ENCODE results near the gene CTR9. TPM values are rescaled to one million over a fixed set of nuclear protein-coding genes. Genes with fewer than 3 reads are reported as not detected.

CTR9 gene
- total RNA-seq, 1 donor from 2014 or later, result 3.1 TPM

DNA sequence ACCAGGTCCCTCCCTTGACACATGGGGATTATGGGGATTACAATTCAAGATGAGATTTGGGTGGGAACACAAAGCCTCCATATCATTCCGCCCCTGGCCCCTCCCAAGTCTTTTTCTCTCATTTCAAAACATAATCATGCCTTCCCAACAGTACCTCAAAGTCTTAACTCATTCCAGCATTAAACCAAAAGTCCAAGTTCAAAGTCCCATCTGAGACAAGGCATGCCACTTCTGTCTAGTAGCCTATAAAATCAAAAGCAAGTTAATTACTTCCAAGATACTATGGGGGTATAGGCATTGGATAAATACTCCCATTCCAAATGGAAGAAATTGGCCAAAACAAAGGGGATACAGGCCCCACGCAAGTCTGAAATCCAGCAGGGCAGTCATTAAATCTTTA is 77.4 kb downstream of the CTR9 start:
- no peak overlapping the region for H3K27ac ChIP-seq
- H3K4me3 ChIP-seq, result no peak overlapping the region
- TF ChIP-seq, protein P1, sequence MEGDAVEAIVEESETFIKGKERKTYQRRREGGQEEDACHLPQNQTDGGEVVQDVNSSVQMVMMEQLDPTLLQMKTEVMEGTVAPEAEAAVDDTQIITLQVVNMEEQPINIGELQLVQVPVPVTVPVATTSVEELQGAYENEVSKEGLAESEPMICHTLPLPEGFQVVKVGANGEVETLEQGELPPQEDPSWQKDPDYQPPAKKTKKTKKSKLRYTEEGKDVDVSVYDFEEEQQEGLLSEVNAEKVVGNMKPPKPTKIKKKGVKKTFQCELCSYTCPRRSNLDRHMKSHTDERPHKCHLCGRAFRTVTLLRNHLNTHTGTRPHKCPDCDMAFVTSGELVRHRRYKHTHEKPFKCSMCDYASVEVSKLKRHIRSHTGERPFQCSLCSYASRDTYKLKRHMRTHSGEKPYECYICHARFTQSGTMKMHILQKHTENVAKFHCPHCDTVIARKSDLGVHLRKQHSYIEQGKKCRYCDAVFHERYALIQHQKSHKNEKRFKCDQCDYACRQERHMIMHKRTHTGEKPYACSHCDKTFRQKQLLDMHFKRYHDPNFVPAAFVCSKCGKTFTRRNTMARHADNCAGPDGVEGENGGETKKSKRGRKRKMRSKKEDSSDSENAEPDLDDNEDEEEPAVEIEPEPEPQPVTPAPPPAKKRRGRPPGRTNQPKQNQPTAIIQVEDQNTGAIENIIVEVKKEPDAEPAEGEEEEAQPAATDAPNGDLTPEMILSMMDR (IDR thresholded peaks at IDR 0.05), result no peak
- no peaks in the 10 kb centered on the region for H3K36me3 ChIP-seq
- H3K27me3 ChIP-seq, result no peaks in the 10 kb centered on the region
- DNase-seq (ENCODE audit: low spot score in 2 of 2), result no peak
- intact Hi-C loops (cut with DNase I), result no loop called here
- H3K9me3 ChIP-seq, result no peaks in the 10 kb centered on the region
- no peaks in the 10 kb centered on the region for H3K4me1 ChIP-seq

- TF ChIP-seq, protein P1 (IDR thresholded peaks at IDR 0.05), result no peak
- H3K36me3 ChIP-seq, result no peaks in the 10 kb centered on the region
- no peak for DNase-seq (ENCODE audit: low spot score in 2 of 2)
- no peak overlapping the region for H3K4me3 ChIP-seq
- intact Hi-C loops (cut with DNase I), result no loop called here
- no peaks in the 10 kb centered on the region for H3K9me3 ChIP-seq
- no peaks in the 10 kb centered on the region for H3K27me3 ChIP-seq
- H3K27ac ChIP-seq, result no peak overlapping the region
- H3K4me1 ChIP-seq, result no peaks in the 10 kb centered on the region
Observed at GRCh38 chr11:10829139-10829538, 78.1 kb downstream of the CTR9 start.

Other genes starting within 250 kb of the CTR9 start
- gene RNF141, start 210.1 kb upstream of the CTR9 start, total RNA-seq, result 10.9 TPM
- gene LYVE1, start 182.6 kb upstream of the CTR9 start, total RNA-seq, result 66.3 TPM
- gene IRAG1, start 57.5 kb upstream of the CTR9 start, total RNA-seq, result 236 TPM
- gene EIF4G2, start 57.7 kb downstream of the CTR9 start, total RNA-seq, result 311 TPM
- gene ZBED5, start 106.8 kb downstream of the CTR9 start, total RNA-seq, result 7.8 TPM

All from ascending aorta (tissue), 2 donors.